Thoracic aorta (tissue), 2 donors: Measurements from ENCODE around the gene CPLANE1. TPM values are rescaled to one million over a fixed set of nuclear protein-coding genes. Genes with fewer than 3 reads are reported as not detected.

ENCODE experiments used
- ATAC-seq: fragments of 150-250 bp; one replicate; pipeline ENCODE4 v1.8.0; 2017; ENCODE audit warnings: low read depth; ENCODE audit not compliant: insufficient number of reproducible peaks, low FRiP score
- DNase-seq: peaks from one replicate; pipeline ENCODE4 v3.0.0-alpha.2; 2020; ENCODE audit warnings: low spot score
- H3K27ac ChIP-seq, 2 donors: fragments of 200-600 bp; sonication (generic); 1 replicate in 1 of 2; 2 replicates in 1 of 2; pipeline ENCODE4 v1.5.1; 2016; ENCODE audit warnings: mild to moderate bottlenecking in 2 of 2, moderate library complexity in 2 of 2
- H3K27me3 ChIP-seq: fragments of 200-600 bp; sonication (generic); replicated peaks from 2 replicates; pipeline ENCODE4 v1.6.0; 2016; ENCODE audit warnings: mild to moderate bottlenecking; ENCODE audit not compliant: insufficient read depth
- H3K36me3 ChIP-seq: fragments of 200-600 bp; sonication (generic); one replicate; pipeline ENCODE4 v1.5.1; 2016
- H3K4me1 ChIP-seq, 2 donors: fragments of 200-600 bp; sonication (generic); 1 replicate in 1 of 2; 2 replicates in 1 of 2; pipeline versions ENCODE4 v1.5.1 to v1.6.0; 2016; ENCODE audit warnings: low read depth in 2 of 2, mild to moderate bottlenecking in 1 of 2; ENCODE audit not compliant: control insufficient read depth in 1 of 2
- H3K4me3 ChIP-seq: fragments of 200-600 bp; sonication (generic); 2 replicates; pipeline ENCODE4 v1.5.1; 2016; ENCODE audit warnings: mild to moderate bottlenecking
- H3K9me3 ChIP-seq: fragments of 200-600 bp; sonication (generic); 2 replicates; pipeline ENCODE4 v1.5.1; 2016
- CTCF ChIP-seq: fragments of 200-600 bp; sonication (generic); IDR thresholded peaks from one replicate; pipeline ENCODE4 v1.5.1; 2019; ENCODE audit warnings: antibody characterized with exemption
- total RNA-seq, 2 donors: library from RNA; depleted of rRNA; stranded (reverse); fragments of >200 nt; gene quantifications; one replicate each; pipeline versions ENCODE4 v1.1.0 to v1.2.3, GENCODE V29; 2016

CPLANE1 gene
- total RNA-seq, 2 donors from 2014 or later = 24.1 to 44.0 TPM

DNA sequence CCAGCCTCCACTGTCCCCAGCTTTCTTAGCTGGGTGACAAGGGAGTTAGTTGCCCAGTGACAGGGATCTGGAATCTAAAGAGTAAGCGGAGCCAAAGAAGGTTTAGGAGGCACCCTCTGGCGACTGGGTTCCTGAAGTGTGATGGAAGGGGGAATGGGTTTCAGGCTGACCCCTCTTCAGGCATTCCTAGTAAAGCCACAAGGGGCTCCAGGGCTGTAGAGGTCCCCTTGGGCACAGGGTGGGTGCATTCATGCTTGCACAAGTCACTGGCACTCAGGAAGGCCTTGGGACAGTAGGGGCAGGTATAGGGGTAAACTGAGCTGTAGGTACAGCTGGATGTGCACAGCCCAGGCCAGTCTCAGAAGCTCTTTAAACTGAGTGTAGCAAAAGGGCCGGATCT is 74.2 kb downstream of the CPLANE1 start:
- TF ChIP-seq CTCF = no peak
- H3K4me1 ChIP-seq = no peaks in the 10 kb centered on the region
- no peaks in the 10 kb centered on the region for H3K27me3 ChIP-seq
- H3K9me3 ChIP-seq = no peaks in the 10 kb centered on the region
- peaks cover 57% of the 10 kb centered on the region for H3K36me3 ChIP-seq
- DNase-seq (no peak), ATAC-seq (no peak)
- no peak overlapping the region for H3K27ac ChIP-seq
- no peak overlapping the region for H3K4me3 ChIP-seq

GRCh38 chr5:37172957-37173356 is 76.2 kb downstream of the CPLANE1 start:
- Histone ChIP-seq H3K36me3 (peaks cover 58% of the 10 kb centered on the region), H3K9me3 (no peaks in the 10 kb centered on the region), H3K27me3 (no peaks in the 10 kb centered on the region), H3K4me1 (no peaks in the 10 kb centered on the region), H3K4me3 (no peak overlapping the region), H3K27ac (no peak overlapping the region)
- ATAC-seq = no peak
- no peak for DNase-seq
- TF ChIP-seq CTCF = no peak

DNA sequence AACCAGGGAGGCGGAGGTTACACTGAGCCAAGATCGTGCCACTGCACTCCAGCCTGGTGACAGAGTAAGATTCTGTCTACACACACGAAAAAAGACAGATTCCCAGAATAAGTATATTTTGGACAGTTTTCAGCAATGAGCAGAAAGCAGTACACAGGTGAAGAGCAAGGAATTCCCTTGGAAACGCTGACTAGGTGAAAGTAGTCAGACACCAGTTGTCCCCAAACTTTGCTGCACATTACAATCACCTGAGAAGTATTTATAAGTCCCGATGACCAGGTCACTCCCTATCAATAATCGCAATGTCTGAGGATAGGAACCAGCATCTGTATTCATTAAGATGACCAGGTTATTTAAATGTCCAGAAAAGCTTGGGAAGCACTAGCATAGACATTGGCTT is 78.3 kb downstream of the CPLANE1 start:
- no peak overlapping the region for H3K27ac ChIP-seq
- H3K4me1 ChIP-seq = no peaks in the 10 kb centered on the region
- DNase-seq (no peak), ATAC-seq (no peak)
- H3K27me3 ChIP-seq = no peaks in the 10 kb centered on the region
- TF ChIP-seq CTCF = no peak
- no peak overlapping the region for H3K4me3 ChIP-seq
- H3K36me3 ChIP-seq = peaks cover 45% of the 10 kb centered on the region
- no peaks in the 10 kb centered on the region for H3K9me3 ChIP-seq

DNA sequence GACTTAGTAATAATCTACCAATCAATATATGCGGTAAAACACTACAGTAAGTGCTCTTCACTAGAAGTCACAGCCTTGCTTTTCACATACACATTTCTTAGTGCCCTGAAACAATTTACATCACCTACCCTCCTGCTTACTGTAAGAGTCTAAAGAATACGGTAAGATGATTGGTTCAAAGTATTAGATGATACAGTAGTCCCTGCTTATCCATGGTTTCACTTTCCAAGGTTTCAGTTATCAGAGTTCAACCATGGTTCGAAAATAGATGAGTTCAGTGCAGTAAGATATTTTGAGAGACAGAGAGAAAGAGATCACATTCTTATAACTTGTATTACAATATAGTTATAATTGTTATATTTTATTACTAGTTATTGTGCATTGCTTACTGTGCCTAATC is 83.0 kb downstream of the CPLANE1 start:
- no peak for ATAC-seq
- no peak overlapping the region for H3K27ac ChIP-seq
- no peaks in the 10 kb centered on the region for H3K9me3 ChIP-seq
- no peaks in the 10 kb centered on the region for H3K4me1 ChIP-seq
- no peak for TF ChIP-seq CTCF
- no peaks in the 10 kb centered on the region for H3K27me3 ChIP-seq
- H3K4me3 ChIP-seq = no peak overlapping the region
- peaks cover 31% of the 10 kb centered on the region for H3K36me3 ChIP-seq
- no peak for DNase-seq

- DNase-seq = no peak
- Histone ChIP-seq H3K4me1 (no peaks in the 10 kb centered on the region), H3K9me3 (no peaks in the 10 kb centered on the region), H3K4me3 (no peak overlapping the region), H3K27ac (no peak overlapping the region), H3K36me3 (peaks cover 27% of the 10 kb centered on the region), H3K27me3 (no peaks in the 10 kb centered on the region)
- no peak for TF ChIP-seq CTCF
- ATAC-seq = no peak
Measured at GRCh38 chr5:37165761-37166160, 83.4 kb downstream of the CPLANE1 start.
